EH (cell line): ENCODE results near the gene ADORA2B.
"Not testable (repeated sequence)": the region's sequence is repeated elsewhere in the genome, so short reads cannot be mapped to it uniquely, and the experiment has no call there.

ENCODE experiments used
- DNase-seq: peaks from one replicate; pipeline ENCODE4 v3.0.0-alpha.2; 2015; ENCODE audit warnings: low read depth

ADORA2B gene

GRCh38 chr17:15954222-15954621, 9.3 kb downstream of the ADORA2B start:
- DNase-seq: peak; percentile 96

GRCh38 chr17:15955793-15956541, 11.0 kb downstream of the ADORA2B start:
- DNase-seq: peak; percentile 54

GRCh38 chr17:15957206-15957605, 12.3 kb downstream of the ADORA2B start:
- DNase-seq: no peak

- no peak for DNase-seq
These were observed 12.8 kb downstream of the ADORA2B start for GRCh38 chr17:15957608-15958307.

GRCh38 chr17:15958484-15958854, 13.5 kb downstream of the ADORA2B start:
- no peak for DNase-seq

- peak; percentile 44 for DNase-seq
These were observed 18.8 kb downstream of the ADORA2B start for GRCh38 chr17:15963670-15964110.

- no peak for DNase-seq
These were observed 20.6 kb downstream of the ADORA2B start for GRCh38 chr17:15965528-15965927.

- DNase-seq: peak; percentile 54
These were observed 21.4 kb downstream of the ADORA2B start for GRCh38 chr17:15966183-15966878.

- no peak for DNase-seq
These were observed 21.9 kb downstream of the ADORA2B start for GRCh38 chr17:15966879-15967248.

- DNase-seq: no peak
These were observed 22.9 kb downstream of the ADORA2B start for GRCh38 chr17:15967706-15968399.

GRCh38 chr17:15969463-15969862, 24.5 kb downstream of the ADORA2B start:
- DNase-seq: no peak

GRCh38 chr17:15970500-15970899, 25.6 kb downstream of the ADORA2B start:
- no peak for DNase-seq

- DNase-seq: no peak
These were observed 26.3 kb downstream of the ADORA2B start for GRCh38 chr17:15971098-15971678.

- DNase-seq: no peak
These were observed 27.0 kb downstream of the ADORA2B start for GRCh38 chr17:15971882-15972281.

GRCh38 chr17:15972497-15972951, 27.6 kb downstream of the ADORA2B start:
- DNase-seq: no peak

GRCh38 chr17:15973016-15973415, 28.1 kb downstream of the ADORA2B start:
- DNase-seq: no peak

- no peak for DNase-seq
These were observed 28.9 kb downstream of the ADORA2B start for GRCh38 chr17:15973834-15974233.

GRCh38 chr17:15977894-15978293, 33.0 kb downstream of the ADORA2B start:
- no peak for DNase-seq

GRCh38 chr17:15978606-15979005, 33.7 kb downstream of the ADORA2B start:
- no peak for DNase-seq

GRCh38 chr17:15979013-15979412, 34.1 kb downstream of the ADORA2B start:
- not testable (repeated sequence) for DNase-seq

- no peak for DNase-seq
These were observed 36.3 kb downstream of the ADORA2B start for GRCh38 chr17:15981208-15981607.
